GM21447 (cell line): ENCODE measurements around the gene TOP3A.
"Not testable (repeated sequence)": the region's sequence is repeated elsewhere in the genome, so short reads cannot be mapped to it uniquely, and the experiment has no call there.

ENCODE experiments used
- ATAC-seq: cut with Tn5 transposase; IDR thresholded peaks from one replicate; pipeline ENCODE4 v1.9.1; 2021; ENCODE audit not compliant: unreplicated experiment

Gene TOP3A, protein sequence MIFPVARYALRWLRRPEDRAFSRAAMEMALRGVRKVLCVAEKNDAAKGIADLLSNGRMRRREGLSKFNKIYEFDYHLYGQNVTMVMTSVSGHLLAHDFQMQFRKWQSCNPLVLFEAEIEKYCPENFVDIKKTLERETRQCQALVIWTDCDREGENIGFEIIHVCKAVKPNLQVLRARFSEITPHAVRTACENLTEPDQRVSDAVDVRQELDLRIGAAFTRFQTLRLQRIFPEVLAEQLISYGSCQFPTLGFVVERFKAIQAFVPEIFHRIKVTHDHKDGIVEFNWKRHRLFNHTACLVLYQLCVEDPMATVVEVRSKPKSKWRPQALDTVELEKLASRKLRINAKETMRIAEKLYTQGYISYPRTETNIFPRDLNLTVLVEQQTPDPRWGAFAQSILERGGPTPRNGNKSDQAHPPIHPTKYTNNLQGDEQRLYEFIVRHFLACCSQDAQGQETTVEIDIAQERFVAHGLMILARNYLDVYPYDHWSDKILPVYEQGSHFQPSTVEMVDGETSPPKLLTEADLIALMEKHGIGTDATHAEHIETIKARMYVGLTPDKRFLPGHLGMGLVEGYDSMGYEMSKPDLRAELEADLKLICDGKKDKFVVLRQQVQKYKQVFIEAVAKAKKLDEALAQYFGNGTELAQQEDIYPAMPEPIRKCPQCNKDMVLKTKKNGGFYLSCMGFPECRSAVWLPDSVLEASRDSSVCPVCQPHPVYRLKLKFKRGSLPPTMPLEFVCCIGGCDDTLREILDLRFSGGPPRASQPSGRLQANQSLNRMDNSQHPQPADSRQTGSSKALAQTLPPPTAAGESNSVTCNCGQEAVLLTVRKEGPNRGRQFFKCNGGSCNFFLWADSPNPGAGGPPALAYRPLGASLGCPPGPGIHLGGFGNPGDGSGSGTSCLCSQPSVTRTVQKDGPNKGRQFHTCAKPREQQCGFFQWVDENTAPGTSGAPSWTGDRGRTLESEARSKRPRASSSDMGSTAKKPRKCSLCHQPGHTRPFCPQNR

DNA sequence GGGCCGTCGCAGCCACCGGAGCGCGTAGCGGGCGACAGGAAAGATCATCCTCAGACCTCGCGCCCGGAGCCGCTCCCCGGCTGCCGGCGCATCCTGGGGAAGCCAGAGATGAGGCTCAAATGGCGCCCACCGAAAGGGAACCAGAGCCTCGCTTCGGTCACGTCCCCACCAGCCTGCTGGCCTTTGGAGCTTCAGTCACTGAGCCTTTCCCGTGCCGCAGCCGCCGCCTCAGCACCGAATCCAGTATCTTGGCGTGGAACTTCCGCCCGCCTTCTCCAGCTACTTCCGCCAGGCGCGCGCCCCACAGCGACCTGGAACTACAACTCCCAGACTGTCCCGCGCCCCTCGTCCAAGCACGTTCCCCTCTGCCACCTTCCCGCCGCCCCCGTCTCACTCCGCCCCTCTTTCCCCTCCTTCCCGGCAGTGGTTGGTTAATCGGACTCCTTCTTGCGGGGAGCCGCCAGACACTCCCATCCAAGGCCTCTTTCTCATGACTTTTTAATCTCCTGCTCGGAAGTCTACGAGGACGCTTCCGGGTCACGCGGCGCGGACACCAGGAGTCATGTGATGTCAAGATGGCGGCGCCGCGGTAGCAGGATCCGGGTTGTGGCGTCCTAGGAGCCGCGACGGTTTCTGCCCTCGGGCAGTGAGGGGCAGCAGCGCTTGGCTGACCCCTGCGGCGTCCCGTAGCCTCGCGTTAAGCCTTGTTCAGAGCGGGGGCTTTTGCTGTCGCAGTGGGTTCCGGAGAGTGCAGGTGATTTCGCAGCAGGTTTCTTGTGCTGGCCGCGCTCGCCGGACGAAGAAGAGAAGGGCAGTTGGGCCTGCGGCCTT is at the start of gene TOP3A, which contains the start of gene SMCR8:
TOP3A (minus strand) TSS at position 264 of the 831 bp plus-strand sequence; CDS start at position 48, 216 bp downstream.
SMCR8 (plus strand) TSS at position 563 of the 831 bp plus-strand sequence. CDS start 497 bp downstream, outside the sequence.
- ATAC-seq, result peak; percentile 85

DNA sequence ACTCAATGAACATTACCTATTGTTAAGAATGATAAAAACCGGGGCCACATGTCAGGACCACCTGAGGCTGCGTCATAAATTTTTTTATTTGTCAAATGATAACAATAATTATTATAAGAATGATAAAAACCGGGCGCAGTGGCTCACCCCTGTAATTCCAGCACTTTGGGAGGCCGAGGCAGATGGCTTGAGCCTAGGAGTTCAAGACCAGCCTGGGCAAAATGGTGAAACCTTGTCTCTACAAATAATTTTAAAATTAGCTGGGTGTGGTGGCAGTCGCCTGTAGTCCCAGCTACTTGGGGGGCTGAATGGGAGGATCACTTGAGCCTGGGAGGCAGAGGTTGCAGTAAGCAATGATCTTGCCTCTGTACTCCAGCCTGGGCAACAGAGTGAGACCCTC is 49.4 kb upstream of the TOP3A start:
- no peak for ATAC-seq

DNA sequence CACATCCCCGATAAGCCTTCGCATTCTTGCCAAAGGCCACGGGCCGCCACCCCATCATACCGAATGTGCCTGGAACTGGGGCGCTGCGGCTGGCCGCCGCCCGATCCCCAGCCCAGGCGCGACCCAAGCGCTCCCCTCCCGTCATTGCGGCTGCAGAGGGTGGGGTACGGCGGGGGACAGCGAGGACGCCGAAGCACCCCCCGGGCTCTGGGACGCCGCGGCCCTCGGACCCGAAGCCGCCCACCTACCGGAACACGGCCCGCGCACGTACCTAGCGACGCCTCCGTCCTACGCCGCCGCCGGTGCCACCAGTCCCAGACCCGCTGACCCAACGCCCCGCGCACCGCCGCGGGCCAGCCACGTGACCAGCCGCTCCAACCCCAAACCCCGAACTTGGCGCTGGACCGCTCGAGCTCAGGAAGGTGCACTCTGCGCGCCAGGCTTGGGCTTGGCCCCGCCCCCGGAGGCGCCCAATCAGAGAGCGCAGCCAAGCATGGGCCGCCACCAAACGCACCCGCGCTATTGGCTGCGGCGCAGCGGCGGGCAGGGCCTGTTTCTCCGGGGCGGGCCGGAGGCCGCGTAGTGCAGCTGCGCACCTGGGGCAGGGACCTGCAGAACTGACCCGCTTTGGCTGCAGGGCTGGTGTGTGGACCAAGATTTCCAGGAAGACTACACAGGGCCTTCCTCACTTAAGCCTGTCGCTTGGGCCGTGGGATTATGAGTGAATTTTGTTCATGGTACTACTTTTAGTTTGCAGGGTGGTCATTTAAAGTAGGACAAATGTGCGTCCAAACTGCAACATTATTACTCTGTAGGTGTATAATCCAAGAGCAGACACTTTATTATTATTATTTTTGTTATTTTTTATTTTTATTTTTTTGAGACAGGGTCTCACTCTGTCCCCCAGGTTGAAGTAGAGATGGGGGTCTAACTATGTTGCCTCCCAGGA is 48.6 kb upstream of the TOP3A start, which contains the start of gene SHMT1:
SHMT1 (minus strand) TSS at position 450 of the 949 bp plus-strand sequence. CDS start 7,569 bp downstream, outside the sequence.
- peak; percentile 92 for ATAC-seq

DNA sequence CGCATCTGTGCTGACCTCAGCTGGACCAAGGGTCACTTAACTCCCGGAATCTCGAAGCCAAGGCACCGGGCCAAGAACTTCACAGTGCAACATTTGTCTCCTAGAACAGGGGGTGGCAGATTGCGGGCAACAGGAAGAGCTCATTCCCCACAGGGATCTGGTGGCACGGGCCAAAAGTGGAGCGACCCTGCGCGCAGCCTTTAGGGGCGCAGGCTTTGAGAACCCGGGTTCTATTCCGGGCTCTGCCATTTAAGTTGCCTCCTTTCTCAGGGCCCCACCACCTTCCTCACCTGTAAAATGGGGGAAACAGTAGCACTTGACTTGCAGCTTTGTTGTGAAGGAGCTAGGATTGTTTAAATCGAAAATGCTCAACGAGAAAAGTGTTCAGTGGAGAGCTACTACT is 47.9 kb upstream of the TOP3A start:
- no peak for ATAC-seq

DNA sequence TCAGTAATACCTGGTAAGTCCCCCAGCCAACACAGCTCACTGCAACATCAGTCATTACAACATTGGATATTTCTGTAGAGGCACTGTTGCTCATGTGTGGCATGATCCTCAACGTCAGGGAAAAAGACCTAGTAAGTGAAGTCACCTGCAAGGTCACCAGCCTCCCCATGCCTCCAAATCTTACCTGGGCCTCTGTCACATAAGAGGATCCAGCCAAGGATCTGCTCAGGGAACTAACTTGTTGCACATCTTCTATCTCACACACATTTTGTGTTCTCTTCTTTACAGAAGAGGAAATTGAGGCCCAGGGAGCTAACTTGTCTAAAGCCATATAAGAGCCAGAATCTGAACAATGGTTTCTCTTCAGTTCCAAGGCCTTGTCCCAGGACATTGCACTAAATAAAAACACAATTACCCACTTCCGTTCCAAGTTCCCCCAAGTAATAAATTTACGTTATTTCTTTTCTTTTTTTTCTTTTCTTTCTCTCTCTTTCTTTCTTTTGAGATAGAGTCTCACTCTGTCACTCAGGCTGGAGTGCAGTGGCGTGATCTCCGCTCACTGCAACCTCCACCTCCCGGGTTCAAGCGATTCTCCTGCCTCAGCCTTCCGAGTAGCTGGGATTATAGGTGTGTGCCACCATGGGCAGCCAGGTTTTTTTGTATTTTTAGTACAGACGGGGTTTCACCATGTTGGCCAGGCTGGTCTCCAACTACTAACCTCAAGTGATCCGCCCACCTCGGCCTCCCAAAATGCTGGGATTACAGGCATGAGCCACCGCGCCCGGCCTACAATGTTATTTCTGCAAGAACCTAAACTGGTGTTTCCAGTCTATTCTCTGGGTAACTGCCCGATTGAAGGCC is 47.3 kb upstream of the TOP3A start:
- no peak for ATAC-seq

DNA sequence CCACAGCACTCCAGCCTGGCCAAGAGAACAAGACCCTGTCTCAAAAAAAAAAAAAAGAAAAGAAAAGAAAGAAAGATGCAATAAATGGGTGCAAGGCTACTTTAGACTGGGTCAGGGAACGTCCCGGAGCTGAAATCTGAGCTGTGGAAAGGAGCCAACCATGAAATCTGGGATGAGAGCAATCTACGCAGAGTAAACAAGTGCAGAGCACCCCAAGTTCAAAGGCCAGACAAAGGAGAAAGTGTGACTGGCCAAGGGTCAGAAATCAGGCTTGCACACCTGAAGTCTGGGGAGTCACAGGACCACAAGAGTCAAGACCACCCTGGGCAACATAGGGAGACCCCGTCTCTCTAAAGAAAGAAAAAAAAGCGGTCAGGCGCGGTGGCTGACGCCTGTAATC is 45.7 kb upstream of the TOP3A start:
- no peak for ATAC-seq

DNA sequence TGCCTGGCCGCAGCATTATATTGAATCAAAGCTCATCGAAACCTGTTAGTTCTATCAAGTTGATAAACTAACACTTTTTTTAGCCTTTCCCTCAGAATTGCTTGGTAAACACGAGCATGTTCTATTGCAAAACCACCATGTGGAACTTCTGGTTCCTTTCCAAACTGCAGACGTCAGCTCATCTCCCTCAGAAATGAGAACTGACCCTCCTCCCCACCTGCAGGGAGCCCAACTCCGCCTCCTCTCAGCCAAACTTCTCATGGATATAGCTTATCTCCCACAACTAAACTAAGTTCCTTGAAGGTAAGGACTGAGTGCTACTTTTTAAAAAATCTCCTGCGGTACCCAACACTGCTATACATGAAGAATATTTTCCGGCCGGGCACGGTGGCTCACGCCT is 41.8 kb upstream of the TOP3A start:
- no peak for ATAC-seq

DNA sequence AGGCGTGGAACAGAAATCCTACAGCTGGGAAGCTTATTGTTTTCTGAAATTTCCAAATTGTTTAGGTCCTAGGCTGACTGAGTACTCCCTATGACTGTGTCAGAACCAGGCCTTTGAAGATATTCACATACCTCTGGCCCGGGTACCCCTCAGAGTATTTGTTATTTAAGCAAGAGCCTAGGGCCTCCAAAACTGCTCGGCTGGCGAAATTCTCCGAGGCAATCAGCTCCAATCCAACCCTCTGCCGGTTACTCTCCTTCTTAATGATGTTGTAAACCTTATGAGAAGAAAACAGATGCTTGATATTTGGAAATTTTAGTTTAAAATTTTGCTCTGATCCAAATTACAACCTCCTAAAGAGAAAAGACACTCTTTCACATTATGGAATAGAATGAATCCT is 38.7 kb upstream of the TOP3A start:
- ATAC-seq, result no peak

DNA sequence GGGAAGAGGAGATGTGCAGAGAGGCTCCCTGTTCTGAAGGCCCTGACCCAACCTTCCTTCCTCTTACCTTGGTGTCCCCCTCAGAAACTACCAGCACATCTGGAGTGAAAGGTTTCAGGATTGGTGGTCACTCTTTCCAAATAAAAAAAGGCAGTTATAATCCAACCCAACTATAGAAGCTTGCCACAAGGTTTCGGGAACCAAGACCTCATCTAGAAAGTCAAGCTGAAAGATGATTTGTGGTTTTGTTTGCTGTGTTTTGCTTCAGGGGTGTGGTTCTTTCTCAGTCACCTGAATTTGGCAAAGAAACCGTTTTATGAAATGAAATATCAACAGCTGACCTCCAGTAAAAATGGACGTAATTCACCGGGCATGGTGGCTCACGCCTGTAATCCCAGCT is 29.2 kb upstream of the TOP3A start:
- no peak for ATAC-seq

DNA sequence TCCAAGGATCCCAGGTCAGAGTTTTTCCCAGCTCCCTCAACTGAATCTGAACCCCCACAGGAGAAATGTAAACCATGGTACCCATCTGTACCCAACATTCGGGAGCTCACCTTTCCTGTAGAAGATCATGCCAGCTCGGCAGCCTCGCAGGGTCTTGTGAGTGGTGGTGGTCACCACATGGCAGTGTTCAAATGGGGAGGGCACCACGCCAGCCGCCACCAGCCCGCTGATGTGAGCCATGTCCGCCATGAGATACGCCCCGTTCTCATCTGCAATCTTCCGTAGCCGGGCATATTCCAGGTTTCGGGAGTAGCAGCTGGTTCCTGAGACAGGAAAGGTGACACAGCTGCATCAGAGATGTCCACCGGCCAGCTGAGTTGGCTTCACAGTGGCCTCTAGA is 25.1 kb upstream of the TOP3A start:
- ATAC-seq, result no peak

DNA sequence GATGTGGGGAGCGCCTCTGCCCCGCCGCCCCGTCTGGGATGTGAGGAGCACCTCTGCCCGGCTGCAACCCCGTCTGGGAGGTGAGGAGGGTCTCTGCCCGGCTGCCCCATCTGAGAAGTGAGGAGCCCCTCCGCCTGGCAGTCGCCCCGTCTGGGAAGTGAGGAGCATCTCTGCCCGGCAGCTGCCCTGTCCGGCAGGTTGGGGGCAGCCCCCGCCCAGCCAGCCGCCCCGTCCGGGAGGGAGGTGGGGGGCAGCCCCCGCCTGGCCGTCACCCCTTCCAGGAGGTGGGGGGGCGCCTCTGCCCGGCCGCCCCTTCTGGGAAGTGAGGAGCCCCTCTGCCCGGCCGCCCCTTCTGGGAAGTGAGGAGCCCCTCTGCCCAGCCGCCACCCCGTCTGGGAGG is 23.4 kb upstream of the TOP3A start:
- not testable (repeated sequence) for ATAC-seq

DNA sequence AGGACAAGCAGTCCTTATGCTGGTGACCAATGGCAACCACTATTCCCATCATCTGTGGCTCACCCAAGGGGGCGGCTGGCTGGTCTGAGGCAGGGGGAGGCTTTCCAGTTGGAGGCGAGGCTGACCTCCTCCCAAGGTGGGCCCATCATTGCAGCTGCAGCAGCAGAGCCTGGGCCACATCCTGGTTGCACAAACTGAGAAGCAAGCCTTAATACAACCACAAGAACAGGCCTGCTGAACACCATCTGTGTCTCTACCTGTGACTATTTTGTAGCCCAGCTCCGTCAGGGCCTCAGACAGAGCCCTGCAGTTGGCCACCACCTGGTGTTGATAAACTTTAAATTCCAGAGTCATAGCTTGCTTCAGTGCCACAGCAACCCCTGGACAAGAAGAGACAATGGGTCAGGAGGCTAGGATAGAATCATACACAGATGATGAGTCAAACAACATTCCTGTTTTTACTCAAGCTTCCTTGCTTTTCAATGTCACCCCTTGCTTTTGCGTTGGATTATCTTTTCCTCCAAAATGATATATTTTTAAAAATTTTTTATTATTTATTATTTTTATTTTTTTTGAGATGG is 18.2 kb upstream of the TOP3A start:
- ATAC-seq, result no peak

DNA sequence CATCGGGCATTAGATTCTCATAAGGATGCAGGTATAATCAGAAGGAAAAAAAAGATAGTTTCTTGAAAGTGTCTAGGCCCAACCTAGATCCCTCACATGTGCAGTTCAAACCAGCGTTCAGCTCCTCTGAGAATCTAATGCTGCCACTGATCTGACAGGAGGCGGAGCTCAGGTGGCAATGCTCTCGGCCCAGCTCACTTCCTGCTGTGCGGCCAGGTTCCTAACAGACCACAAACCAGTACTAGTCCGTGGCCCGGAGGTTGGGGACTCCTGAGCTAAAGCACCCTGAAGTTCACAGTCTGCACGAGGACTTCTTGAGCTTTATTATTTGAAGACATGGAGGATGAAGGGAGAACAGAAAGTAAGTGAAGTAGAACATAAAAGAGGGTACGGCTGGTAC is 17.1 kb upstream of the TOP3A start:
- no peak for ATAC-seq

DNA sequence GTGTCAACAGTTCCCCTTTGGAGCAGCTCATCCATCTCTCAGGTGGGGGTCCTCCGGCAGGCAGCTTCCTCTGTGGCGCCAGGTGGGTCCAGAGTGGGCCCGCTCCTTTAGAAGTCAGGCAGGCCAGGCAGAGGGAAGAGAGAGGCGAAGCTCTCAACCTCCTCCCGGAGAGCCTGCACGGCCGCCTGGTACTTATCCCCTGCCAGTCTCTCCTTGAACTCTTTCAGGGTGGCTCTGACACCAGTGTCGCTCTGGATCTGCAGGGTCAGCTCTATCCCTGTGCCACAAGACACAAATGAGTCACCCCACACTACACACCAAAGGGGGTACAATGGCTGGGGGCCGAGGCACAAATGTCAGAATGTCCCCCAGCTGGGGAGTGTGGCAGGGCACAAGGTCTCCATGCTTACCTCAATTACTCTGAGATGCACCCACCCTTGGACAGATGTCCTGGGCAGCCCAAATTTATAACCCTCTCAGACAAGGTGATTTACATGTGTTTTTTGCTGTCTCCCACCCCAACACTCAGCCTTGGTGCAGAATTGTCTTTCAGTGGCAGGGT is 13.9 kb upstream of the TOP3A start:
- no peak for ATAC-seq

DNA sequence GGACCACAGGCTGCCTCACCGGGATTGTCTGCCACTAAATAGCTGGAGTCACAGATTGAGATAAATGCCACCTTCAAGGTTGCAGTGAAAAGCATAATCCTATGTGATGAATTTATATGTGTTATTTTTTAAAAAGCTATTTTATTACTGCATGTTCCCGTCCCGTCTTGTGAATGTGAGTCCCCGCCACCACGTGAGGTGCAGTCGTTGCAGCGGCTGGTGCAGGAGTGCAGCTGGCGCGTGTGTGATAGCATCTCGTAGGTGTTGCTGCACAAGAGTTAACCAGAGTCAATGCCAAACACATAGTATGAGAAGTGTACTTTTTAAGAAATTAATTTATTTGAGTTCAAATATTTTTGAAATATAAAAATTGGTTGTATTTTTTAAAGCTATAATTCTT is 12.8 kb upstream of the TOP3A start:
- no peak for ATAC-seq

DNA sequence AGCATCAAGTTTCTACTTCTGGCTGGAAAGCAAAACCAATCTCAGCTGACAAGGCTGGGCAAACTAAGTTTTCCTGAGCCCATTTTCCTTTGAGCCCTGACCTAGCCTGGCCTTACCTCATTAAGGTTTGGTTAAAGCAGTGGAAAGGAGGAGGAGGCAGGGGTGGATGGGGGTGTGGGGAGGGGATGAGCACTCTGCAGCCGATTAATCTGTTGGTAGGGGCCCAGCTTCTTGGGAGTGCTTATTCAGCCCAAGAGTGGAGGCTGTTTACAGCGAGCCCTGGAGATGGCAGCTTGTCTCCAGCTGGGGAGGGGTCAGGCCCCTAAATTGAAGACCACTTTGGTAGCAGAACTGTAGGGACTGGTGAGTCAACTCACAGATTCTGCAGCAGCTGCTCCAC is 12.3 kb upstream of the TOP3A start:
- no peak for ATAC-seq

DNA sequence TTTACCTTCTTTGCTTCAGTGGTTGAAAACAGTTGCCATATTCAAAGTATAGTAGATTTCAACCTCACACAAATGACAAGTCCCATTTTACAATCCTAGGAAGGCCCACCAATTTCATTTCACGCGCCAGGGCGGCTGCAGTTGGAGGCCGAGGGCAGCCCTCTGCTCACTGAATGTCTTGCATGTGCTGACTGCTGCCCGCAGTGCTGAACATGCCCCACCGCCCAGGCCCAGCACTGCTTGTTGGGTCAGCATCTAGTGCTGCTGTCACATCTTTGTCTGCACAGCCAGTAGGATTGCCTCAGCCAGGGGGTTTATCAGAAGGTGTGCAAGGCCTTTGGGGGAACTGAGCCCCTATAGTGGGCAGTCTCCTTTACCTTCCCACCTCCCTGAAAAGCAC is 11.8 kb upstream of the TOP3A start:
- ATAC-seq, result no peak

DNA sequence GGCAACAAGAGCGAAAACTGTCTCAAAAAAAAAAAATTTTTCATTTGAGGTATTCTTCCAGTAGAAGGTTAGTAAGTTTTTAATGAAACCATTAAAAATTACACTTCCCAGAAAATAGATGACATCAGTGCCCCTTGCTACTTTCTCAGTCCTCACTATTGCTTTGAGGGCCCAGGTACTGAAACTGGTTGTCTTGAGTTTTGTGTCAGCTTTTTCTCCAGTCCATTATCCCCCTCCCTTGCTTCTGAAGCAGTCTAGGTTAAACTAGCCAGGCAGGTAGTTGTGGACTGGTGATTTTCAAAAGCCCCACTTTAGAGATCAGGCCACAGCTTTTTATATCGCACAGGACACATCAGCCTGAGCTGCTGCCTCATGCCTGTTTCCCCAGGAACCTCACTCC is 11.2 kb upstream of the TOP3A start:
- ATAC-seq, result no peak
